22Rv1 (cell line): ENCODE results near the gene USP17L5.
"Not testable (repeated sequence)": the region's sequence is repeated elsewhere in the genome, so short reads cannot be mapped to it uniquely, and the experiment has no call there.

ENCODE experiments used
- H3K27ac ChIP-seq: fragments of 450-650 bp; 2 replicates; pipeline ENCODE4 v1.5.1; 2017
- ZFX ChIP-seq: fragments of 450-650 bp; IDR thresholded peaks from 2 replicates; pipeline ENCODE4 v1.6.1; 2017; ENCODE audit warnings: antibody characterized with exemption, borderline replicate concordance
- TF ChIP-seq, protein P1 (sequence below): fragments of 450-650 bp; IDR thresholded peaks from 2 replicates; pipeline ENCODE4 v1.5.1; 2017; ENCODE audit warnings: mild to moderate bottlenecking

Gene USP17L5, protein sequence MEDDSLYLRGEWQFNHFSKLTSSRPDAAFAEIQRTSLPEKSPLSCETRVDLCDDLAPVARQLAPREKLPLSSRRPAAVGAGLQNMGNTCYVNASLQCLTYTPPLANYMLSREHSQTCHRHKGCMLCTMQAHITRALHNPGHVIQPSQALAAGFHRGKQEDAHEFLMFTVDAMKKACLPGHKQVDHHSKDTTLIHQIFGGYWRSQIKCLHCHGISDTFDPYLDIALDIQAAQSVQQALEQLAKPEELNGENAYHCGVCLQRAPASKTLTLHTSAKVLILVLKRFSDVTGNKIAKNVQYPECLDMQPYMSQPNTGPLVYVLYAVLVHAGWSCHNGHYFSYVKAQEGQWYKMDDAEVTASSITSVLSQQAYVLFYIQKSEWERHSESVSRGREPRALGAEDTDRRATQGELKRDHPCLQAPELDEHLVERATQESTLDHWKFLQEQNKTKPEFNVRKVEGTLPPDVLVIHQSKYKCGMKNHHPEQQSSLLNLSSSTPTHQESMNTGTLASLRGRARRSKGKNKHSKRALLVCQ

DNA sequence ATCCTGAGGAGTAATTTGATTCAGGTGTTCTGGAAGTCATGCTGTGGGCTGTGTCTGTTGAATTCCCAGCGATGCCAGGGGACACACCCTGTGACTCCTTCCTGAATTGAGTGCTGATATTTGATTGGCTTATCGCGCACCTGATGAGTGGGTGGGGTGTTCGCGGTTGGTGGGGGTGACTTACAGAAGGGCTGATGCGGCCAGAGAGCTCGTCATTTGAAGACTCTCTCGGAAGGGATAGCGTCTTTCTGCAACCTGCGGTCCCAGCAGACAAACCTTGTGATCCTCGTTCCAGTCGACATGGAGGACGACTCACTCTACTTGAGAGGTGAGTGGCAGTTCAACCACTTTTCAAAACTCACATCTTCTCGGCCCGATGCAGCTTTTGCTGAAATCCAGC is at the start of gene USP17L5:
USP17L5 (plus strand) TSS at position 301 of the 400 bp plus-strand sequence; CDS start at position 301, 0 bp downstream.
- not testable (repeated sequence) for H3K27ac ChIP-seq

DNA sequence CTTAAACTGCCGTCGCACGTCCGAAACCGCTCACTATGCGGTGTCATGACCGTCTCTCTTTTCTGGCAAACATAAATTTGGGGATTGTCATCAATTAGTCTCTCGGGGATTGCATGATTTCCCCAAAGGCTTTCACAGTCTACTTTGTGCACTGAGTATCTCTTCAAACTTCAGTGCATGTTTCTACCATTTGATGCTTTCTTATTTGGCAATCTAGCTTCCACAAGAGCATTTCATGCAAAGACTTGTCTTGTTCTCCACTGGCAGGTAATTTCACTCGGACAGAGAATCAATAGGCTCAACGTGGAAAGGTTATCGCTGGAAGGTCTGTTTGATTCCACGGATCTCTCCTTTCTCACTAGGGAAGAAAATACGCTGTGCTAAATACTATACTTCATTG is 15.0 kb upstream of the USP17L5 start:
- not testable (repeated sequence) for H3K27ac ChIP-seq

DNA sequence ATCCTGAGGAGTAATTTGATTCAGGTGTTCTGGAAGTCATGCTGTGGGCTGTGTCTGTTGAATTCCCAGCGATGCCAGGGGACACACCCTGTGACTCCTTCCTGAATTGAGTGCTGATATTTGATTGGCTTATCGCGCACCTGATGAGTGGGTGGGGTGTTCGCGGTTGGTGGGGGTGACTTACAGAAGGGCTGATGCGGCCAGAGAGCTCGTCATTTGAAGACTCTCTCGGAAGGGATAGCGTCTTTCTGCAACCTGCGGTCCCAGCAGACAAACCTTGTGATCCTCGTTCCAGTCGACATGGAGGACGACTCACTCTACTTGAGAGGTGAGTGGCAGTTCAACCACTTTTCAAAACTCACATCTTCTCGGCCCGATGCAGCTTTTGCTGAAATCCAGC is 14.3 kb upstream of the USP17L5 start, which contains the start of gene USP17L24:
USP17L24 (plus strand) TSS at position 301 of the 400 bp plus-strand sequence; CDS start at position 301, 0 bp downstream.
- H3K27ac ChIP-seq = not testable (repeated sequence)

DNA sequence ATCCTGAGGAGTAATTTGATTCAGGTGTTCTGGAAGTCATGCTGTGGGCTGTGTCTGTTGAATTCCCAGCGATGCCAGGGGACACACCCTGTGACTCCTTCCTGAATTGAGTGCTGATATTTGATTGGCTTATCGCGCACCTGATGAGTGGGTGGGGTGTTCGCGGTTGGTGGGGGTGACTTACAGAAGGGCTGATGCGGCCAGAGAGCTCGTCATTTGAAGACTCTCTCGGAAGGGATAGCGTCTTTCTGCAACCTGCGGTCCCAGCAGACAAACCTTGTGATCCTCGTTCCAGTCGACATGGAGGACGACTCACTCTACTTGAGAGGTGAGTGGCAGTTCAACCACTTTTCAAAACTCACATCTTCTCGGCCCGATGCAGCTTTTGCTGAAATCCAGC is 9.6 kb upstream of the USP17L5 start, which contains the start of gene USP17L25:
USP17L25 (plus strand) TSS at position 301 of the 400 bp plus-strand sequence; CDS start at position 301, 0 bp downstream.
- H3K27ac ChIP-seq = not testable (repeated sequence)

DNA sequence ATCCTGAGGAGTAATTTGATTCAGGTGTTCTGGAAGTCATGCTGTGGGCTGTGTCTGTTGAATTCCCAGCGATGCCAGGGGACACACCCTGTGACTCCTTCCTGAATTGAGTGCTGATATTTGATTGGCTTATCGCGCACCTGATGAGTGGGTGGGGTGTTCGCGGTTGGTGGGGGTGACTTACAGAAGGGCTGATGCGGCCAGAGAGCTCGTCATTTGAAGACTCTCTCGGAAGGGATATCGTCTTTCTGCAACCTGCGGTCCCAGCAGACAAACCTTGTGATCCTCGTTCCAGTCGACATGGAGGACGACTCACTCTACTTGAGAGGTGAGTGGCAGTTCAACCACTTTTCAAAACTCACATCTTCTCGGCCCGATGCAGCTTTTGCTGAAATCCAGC is 4.8 kb upstream of the USP17L5 start, which contains the start of gene USP17L26:
USP17L26 (plus strand) TSS at position 301 of the 400 bp plus-strand sequence; CDS start at position 301, 0 bp downstream.
- H3K27ac ChIP-seq = not testable (repeated sequence)

DNA sequence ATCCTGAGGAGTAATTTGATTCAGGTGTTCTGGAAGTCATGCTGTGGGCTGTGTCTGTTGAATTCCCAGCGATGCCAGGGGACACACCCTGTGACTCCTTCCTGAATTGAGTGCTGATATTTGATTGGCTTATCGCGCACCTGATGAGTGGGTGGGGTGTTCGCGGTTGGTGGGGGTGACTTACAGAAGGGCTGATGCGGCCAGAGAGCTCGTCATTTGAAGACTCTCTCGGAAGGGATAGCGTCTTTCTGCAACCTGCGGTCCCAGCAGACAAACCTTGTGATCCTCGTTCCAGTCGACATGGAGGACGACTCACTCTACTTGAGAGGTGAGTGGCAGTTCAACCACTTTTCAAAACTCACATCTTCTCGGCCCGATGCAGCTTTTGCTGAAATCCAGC is 4.6 kb downstream of the USP17L5 start, which contains the start of gene USP17L27:
USP17L27 (plus strand) TSS at position 301 of the 400 bp plus-strand sequence; CDS start at position 301, 0 bp downstream.
- not testable (repeated sequence) for H3K27ac ChIP-seq

DNA sequence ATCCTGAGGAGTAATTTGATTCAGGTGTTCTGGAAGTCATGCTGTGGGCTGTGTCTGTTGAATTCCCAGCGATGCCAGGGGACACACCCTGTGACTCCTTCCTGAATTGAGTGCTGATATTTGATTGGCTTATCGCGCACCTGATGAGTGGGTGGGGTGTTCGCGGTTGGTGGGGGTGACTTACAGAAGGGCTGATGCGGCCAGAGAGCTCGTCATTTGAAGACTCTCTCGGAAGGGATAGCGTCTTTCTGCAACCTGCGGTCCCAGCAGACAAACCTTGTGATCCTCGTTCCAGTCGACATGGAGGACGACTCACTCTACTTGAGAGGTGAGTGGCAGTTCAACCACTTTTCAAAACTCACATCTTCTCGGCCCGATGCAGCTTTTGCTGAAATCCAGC is 9.4 kb downstream of the USP17L5 start, which contains the start of gene USP17L28:
USP17L28 (plus strand) TSS at position 301 of the 400 bp plus-strand sequence; CDS start at position 301, 0 bp downstream.
- H3K27ac ChIP-seq = not testable (repeated sequence)

DNA sequence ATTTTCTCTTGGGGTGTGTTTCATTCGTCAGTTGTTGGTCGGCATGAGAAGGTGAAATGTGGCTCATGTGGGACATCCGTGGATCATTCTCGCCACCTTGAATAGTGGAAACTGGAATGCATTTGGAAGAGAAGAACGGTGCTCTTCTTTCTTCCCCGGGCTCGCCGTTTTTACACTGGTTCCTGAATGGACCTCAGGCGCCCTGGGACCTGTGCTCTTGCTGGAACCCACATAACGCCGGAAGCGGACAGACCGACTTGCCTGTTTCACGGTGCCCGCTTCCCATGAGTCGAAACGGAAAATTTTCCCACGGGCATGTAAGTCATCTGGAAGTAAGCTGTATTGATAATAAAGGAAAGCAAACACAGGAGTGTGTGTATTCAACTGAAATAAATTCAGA is 11.7 kb downstream of the USP17L5 start:
- not testable (repeated sequence) for H3K27ac ChIP-seq

DNA sequence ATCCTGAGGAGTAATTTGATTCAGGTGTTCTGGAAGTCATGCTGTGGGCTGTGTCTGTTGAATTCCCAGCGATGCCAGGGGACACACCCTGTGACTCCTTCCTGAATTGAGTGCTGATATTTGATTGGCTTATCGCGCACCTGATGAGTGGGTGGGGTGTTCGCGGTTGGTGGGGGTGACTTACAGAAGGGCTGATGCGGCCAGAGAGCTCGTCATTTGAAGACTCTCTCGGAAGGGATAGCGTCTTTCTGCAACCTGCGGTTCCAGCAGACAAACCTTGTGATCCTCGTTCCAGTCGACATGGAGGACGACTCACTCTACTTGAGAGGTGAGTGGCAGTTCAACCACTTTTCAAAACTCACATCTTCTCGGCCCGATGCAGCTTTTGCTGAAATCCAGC is 14.1 kb downstream of the USP17L5 start, which contains the start of gene USP17L29:
USP17L29 (plus strand) TSS at position 301 of the 400 bp plus-strand sequence; CDS start at position 301, 0 bp downstream.
- H3K27ac ChIP-seq = not testable (repeated sequence)

DNA sequence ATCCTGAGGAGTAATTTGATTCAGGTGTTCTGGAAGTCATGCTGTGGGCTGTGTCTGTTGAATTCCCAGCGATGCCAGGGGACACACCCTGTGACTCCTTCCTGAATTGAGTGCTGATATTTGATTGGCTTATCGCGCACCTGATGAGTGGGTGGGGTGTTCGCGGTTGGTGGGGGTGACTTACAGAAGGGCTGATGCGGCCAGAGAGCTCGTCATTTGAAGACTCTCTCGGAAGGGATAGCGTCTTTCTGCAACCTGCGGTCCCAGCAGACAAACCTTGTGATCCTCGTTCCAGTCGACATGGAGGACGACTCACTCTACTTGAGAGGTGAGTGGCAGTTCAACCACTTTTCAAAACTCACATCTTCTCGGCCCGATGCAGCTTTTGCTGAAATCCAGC is 23.6 kb downstream of the USP17L5 start, which contains the start of gene USP17L30:
USP17L30 (plus strand) TSS at position 301 of the 400 bp plus-strand sequence; CDS start at position 301, 0 bp downstream.
- H3K27ac ChIP-seq = not testable (repeated sequence)

DNA sequence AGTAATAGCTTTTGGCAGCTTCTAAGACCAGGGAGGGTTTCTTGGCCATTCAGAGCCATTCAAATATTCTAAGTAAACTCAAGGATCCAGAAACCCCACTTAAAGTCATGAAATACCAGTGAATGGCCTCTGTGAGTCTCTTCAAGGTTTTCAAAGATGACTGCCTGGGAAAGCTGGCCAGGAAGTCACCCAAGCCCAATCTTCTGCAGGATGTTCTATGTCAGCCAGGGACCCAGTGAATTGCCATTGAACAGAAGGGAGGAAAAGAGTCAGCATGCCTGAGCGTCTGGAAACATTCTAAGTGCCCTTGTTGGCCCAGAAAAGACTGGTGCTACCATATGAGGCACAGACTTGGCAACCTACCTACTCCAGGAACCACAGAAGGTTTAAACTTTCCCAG is 40.7 kb downstream of the USP17L5 start:
- H3K27ac ChIP-seq = not testable (repeated sequence)

DNA sequence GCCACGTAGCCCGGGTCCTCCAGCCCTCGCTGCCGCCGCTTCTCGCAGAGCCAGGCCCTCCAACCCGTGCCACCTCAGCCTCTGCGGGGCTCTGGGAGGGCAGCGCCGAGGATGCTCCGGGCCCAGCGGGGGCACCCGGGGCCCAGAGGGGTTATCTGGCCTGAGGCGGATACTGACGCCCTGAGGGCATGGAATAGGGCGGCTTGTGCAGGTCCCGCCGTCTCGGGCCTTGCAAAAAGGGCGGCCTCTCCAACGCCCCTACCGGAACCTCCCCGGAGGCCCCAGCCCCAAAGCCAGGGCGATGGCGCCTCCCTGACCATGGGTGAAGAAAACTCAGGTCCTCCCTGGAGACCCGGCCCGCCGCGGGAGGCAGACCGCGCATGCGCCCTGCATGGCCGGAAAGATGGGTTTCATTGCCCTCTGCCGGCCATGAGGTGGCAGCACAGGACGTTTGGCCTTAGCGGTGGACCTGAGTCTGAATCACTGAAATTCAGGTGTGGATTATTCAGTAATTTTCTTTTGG is 41.9 kb downstream of the USP17L5 start:
- TF ChIP-seq, protein P1, sequence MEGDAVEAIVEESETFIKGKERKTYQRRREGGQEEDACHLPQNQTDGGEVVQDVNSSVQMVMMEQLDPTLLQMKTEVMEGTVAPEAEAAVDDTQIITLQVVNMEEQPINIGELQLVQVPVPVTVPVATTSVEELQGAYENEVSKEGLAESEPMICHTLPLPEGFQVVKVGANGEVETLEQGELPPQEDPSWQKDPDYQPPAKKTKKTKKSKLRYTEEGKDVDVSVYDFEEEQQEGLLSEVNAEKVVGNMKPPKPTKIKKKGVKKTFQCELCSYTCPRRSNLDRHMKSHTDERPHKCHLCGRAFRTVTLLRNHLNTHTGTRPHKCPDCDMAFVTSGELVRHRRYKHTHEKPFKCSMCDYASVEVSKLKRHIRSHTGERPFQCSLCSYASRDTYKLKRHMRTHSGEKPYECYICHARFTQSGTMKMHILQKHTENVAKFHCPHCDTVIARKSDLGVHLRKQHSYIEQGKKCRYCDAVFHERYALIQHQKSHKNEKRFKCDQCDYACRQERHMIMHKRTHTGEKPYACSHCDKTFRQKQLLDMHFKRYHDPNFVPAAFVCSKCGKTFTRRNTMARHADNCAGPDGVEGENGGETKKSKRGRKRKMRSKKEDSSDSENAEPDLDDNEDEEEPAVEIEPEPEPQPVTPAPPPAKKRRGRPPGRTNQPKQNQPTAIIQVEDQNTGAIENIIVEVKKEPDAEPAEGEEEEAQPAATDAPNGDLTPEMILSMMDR = peak; percentile 77
- not testable (repeated sequence) for H3K27ac ChIP-seq

DNA sequence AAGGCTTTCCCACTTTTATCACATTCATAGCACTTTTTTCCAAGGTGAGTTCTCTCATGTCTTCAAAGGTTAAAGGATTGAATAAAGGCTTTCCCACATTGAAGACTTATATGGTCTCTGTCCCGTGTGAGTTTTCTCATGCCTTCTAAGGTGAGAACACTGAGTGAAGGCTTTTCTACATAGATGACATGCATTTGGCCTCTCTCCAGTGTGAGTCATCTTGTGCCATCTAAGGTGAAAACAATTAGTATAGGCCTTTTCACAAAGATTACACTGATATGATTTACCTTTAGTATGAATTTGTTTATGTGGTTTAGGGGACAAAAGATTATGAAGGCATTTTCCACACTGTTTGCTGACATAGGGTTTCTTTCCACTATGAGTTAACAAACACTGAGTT is 44.9 kb downstream of the USP17L5 start:
- H3K27ac ChIP-seq = no peak overlapping the region
- TF ChIP-seq, protein P1 = no peak
- no peak for TF ChIP-seq ZFX

DNA sequence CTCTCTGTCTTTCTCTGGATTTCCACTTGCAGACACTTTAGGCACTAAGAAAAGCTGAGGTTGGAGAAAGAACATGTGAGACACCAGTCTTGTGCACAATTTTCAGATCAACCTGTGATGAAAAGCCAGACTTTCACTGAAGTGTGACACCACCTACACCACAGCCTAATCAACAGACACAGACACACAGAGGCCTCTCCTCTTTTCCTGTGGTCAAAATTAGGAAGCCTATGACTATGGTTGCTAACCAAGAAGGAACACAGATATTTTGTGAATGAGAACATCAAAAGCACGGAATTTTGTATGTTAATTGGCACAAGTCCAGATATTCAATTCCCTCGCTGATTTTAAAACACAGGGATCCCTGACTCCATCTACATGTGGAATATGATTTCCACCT is 49.8 kb downstream of the USP17L5 start:
- H3K27ac ChIP-seq = not testable (repeated sequence)
